Measurements from ENCODE around the gene NCCRP1. TPM values are rescaled to one million over a fixed set of nuclear protein-coding genes. Genes with fewer than 3 reads are reported as not detected.

Gene NCCRP1
- total RNA-seq, 1 experiment from 2014 or later: 23.2 TPM

GRCh38 chr19:39178296-39179006 is 18.3 kb upstream of the NCCRP1 start:
- Histone ChIP-seq H3K27ac (no peak overlapping the region), H3F3A (ENCODE audit: insufficient read depth, low read depth) (peaks cover 13% of the 10 kb centered on the region; the same call in 1 of the 2 replicates), H3K4me3 (no peak overlapping the region), H4K20me1 (ENCODE audit: insufficient read depth) (no peaks in the 10 kb centered on the region), H2AFZ (no peak overlapping the region), H3K9me2 (ENCODE audit: insufficient read depth) (no peaks in the 10 kb centered on the region), H3K36me3 (ENCODE audit: low read depth) (no peaks in the 10 kb centered on the region), H3K9me3 (ENCODE audit: insufficient read depth, low read depth) (no peaks in the 10 kb centered on the region), H3K27me3 (ENCODE audit: insufficient read depth, low read depth) (no peaks in the 10 kb centered on the region), H3K79me2 (ENCODE audit: low read depth) (no peaks in the 10 kb centered on the region), H3K4me2 (no peak overlapping the region), H3K4me1 (replicated peaks; ENCODE audit: insufficient read depth) (no peaks in the 10 kb centered on the region)
- POLR2A ChIA-PET (ENCODE audit: unreplicated experiment): no interaction called here
- CTCF ChIA-PET: no interaction called here
- DNase-seq: no peak
- intact Hi-C loops (cut with micrococcal nuclease; ENCODE audit: unreplicated experiment): no loop called here
- TF ChIP-seq CTCF (conservative IDR thresholded peaks at IDR 0.05) (no peak), EZH2 (IDR thresholded peaks at IDR 0.05; ENCODE audit: low read depth) (no peak)
- TSS peak; percentile 16 for BruUV-seq (replicated peaks)

- Histone ChIP-seq H3K9me2 (ENCODE audit: insufficient read depth) (no peaks in the 10 kb centered on the region), H3K36me3 (ENCODE audit: low read depth) (no peaks in the 10 kb centered on the region), H3F3A (ENCODE audit: insufficient read depth, low read depth) (peaks cover 17% of the 10 kb centered on the region; the same call in 1 of the 2 replicates), H3K79me2 (ENCODE audit: low read depth) (no peaks in the 10 kb centered on the region), H3K27ac (no peak overlapping the region), H3K4me1 (replicated peaks; ENCODE audit: insufficient read depth) (no peaks in the 10 kb centered on the region), H4K20me1 (ENCODE audit: insufficient read depth) (no peaks in the 10 kb centered on the region), H3K4me2 (no peak overlapping the region), H2AFZ (no peak overlapping the region), H3K4me3 (no peak overlapping the region), H3K27me3 (ENCODE audit: insufficient read depth, low read depth) (no peaks in the 10 kb centered on the region), H3K9me3 (ENCODE audit: insufficient read depth, low read depth) (no peaks in the 10 kb centered on the region)
- TF ChIP-seq CTCF (conservative IDR thresholded peaks at IDR 0.05): no peak
- no peak for TF ChIP-seq EZH2 (IDR thresholded peaks at IDR 0.05; ENCODE audit: low read depth)
- BruUV-seq (replicated peaks): no TSS peak
- CTCF ChIA-PET: no interaction called here
- no peak for DNase-seq
- POLR2A ChIA-PET (ENCODE audit: unreplicated experiment): no interaction called here
- intact Hi-C loops (cut with micrococcal nuclease; ENCODE audit: unreplicated experiment): no loop called here
These were observed 17.0 kb upstream of the NCCRP1 start for GRCh38 chr19:39179754-39180153.

- intact Hi-C loops (cut with micrococcal nuclease; ENCODE audit: unreplicated experiment): no loop called here
- Histone ChIP-seq H2AFZ (no peak overlapping the region), H3K79me2 (ENCODE audit: low read depth) (no peaks in the 10 kb centered on the region), H3K4me2 (no peak overlapping the region), H3K27ac (no peak overlapping the region), H3K4me3 (no peak overlapping the region), H4K20me1 (ENCODE audit: insufficient read depth) (no peaks in the 10 kb centered on the region), H3K9me3 (ENCODE audit: insufficient read depth, low read depth) (no peaks in the 10 kb centered on the region), H3F3A (ENCODE audit: insufficient read depth, low read depth) (peaks cover 17% of the 10 kb centered on the region; the same call in 1 of the 2 replicates), H3K4me1 (replicated peaks; ENCODE audit: insufficient read depth) (no peaks in the 10 kb centered on the region), H3K36me3 (ENCODE audit: low read depth) (no peaks in the 10 kb centered on the region), H3K9me2 (ENCODE audit: insufficient read depth) (no peaks in the 10 kb centered on the region), H3K27me3 (ENCODE audit: insufficient read depth, low read depth) (no peaks in the 10 kb centered on the region)
- no peak for DNase-seq
- BruUV-seq (replicated peaks): no TSS peak
- POLR2A ChIA-PET (ENCODE audit: unreplicated experiment): interaction anchor here (0.6 kb wide), 1 partner anchor 892 kb away, joined by 5 read pairs; no protein-coding TSS in a partner anchor
- TF ChIP-seq CTCF (conservative IDR thresholded peaks at IDR 0.05): no peak
- no peak for TF ChIP-seq EZH2 (IDR thresholded peaks at IDR 0.05; ENCODE audit: low read depth)
- CTCF ChIA-PET: no interaction called here
These were observed 16.0 kb upstream of the NCCRP1 start for GRCh38 chr19:39180749-39181148.

All from PC-9 (cell line).